Liver (tissue), 9 donors: ENCODE results near the gene OSBPL5. TPM values are rescaled to one million over a fixed set of nuclear protein-coding genes. Genes with fewer than 3 reads are reported as not detected.

Experiments used
- DNase-seq: peaks from one replicate; pipeline ENCODE4 v3.0.0-alpha.2; 2017; ENCODE audit warnings: low spot score
- H3K27ac ChIP-seq, 2 donors: one replicate each; pipeline ENCODE4 v1.7.0; 2013; ENCODE audit warnings: inconsistent platforms in 2 of 2, low read length in 2 of 2, control low read depth in 1 of 2, low read depth in 1 of 2, mild to moderate bottlenecking in 1 of 2
- H3K27me3 ChIP-seq, 4 donors: one replicate each; pipeline versions ENCODE4 v1.6.1 to v1.7.0; 2013; ENCODE audit warnings: low read length in 3 of 4, inconsistent platforms in 1 of 4, mild to moderate bottlenecking in 1 of 4, moderate library complexity in 1 of 4; ENCODE audit not compliant: control insufficient read depth in 4 of 4, insufficient read depth in 4 of 4
- H3K36me3 ChIP-seq, 4 donors: one replicate each; pipeline versions ENCODE4 v1.6.1 to v1.7.0; 2013; ENCODE audit warnings: low read length in 3 of 4, mild to moderate bottlenecking in 3 of 4, low read depth in 1 of 4, moderate library complexity in 1 of 4; ENCODE audit not compliant: control insufficient read depth in 4 of 4, insufficient read depth in 3 of 4
- H3K4me1 ChIP-seq, 4 donors: one replicate each; pipeline versions ENCODE4 v1.6.1 to v1.7.0; 2013; ENCODE audit warnings: low read length in 3 of 4, mild to moderate bottlenecking in 3 of 4, moderate library complexity in 1 of 4; ENCODE audit not compliant: control insufficient read depth in 4 of 4, insufficient read depth in 4 of 4
- H3K4me3 ChIP-seq, 3 donors: one replicate each; pipeline versions ENCODE4 v1.6.1 to v1.7.0; 2013; ENCODE audit warnings: low read length in 3 of 3, control low read depth in 1 of 3, low read depth in 1 of 3, mild to moderate bottlenecking in 1 of 3
- H3K9ac ChIP-seq, 2 donors: one replicate each; pipeline ENCODE4 v1.7.0; 2013; ENCODE audit warnings: low read length in 2 of 2, mild to moderate bottlenecking in 2 of 2, moderate library complexity in 2 of 2, control low read depth in 1 of 2, low read depth in 1 of 2
- H3K9me3 ChIP-seq, 4 donors: one replicate each; pipeline versions ENCODE4 v1.6.1 to v1.7.0; 2013; ENCODE audit warnings: low read length in 3 of 4; ENCODE audit not compliant: control insufficient read depth in 4 of 4
- EGR1 ChIP-seq, 2 donors: IDR thresholded peaks; 2 replicates each; pipeline ENCODE4 v1.6.1; 2016 to 2018; ENCODE audit warnings: antibody characterized with exemption in 2 of 2, low read depth in 2 of 2
- GABPA ChIP-seq, 2 donors: IDR thresholded peaks in 1 of 2; conservative IDR thresholded peaks in 1 of 2; 2 replicates each; pipeline ENCODE4 v1.6.1; 2016; ENCODE audit warnings: antibody characterized with exemption in 2 of 2, mild to moderate bottlenecking in 1 of 2, moderate library complexity in 1 of 2
- HNF4G ChIP-seq: IDR thresholded peaks from 2 replicates; pipeline ENCODE4 v1.6.1; 2016; ENCODE audit warnings: antibody characterized with exemption
- JUND ChIP-seq, 2 donors: IDR thresholded peaks; 2 replicates each; pipeline ENCODE4 v1.6.1; 2016; ENCODE audit warnings: antibody characterized with exemption in 2 of 2
- NR2F2 ChIP-seq: IDR thresholded peaks from 2 replicates; pipeline ENCODE4 v1.6.1; 2016; ENCODE audit warnings: antibody characterized with exemption
- RAD21 ChIP-seq, 2 donors: IDR thresholded peaks; 2 replicates each; pipeline ENCODE4 v1.6.1; 2016; ENCODE audit warnings: antibody characterized with exemption in 2 of 2, mild to moderate bottlenecking in 2 of 2
- SP1 ChIP-seq: IDR thresholded peaks from 2 replicates; pipeline ENCODE4 v1.6.1; 2018; ENCODE audit warnings: antibody characterized with exemption, mild to moderate bottlenecking
- TAF1 ChIP-seq: conservative IDR thresholded peaks from 2 replicates; pipeline ENCODE4 v1.6.1; 2016; ENCODE audit warnings: antibody characterized with exemption, mild to moderate bottlenecking
- WGBS: extraction: QIAGEN DNeasy Blood & Tissue Kit; methylation state at CpG from one replicate; pipeline ENCODE4 v1.1.7; 2013; 5-methylcytosine and 5-hydroxymethylcytosine counted together
- polyA plus RNA-seq, 2 donors: library from polyadenylated mRNA; stranded (reverse) in 1 of 2; unstranded in 1 of 2; fragments of 200-250 nt in 1 of 2; fragments of >200 nt in 1 of 2; fragmentation: Nextera tagmentation in 1 of 2; extraction: Ambion mirVana in 1 of 2; gene quantifications; one replicate each; pipeline versions ENCODE4 v1.2.1 to v1.2.3, GENCODE V29; 2013 to 2015
- total RNA-seq, 2 donors: library from RNA; depleted of rRNA; stranded (reverse); fragments of >200 nt; gene quantifications; one replicate each; pipeline ENCODE4 v1.2.3, GENCODE V29; 2014
- TF ChIP-seq, protein P1 (sequence below): IDR thresholded peaks from 2 replicates; pipeline ENCODE4 v1.6.1; 2016; ENCODE audit warnings: antibody characterized with exemption
- TF ChIP-seq, protein P2 (sequence below): IDR thresholded peaks from 2 replicates; pipeline ENCODE4 v1.6.1; 2016; ENCODE audit warnings: antibody characterized with exemption
- TF ChIP-seq, protein P3 (sequence below): fragments of 150-350 bp; IDR thresholded peaks from 2 replicates; pipeline ENCODE4 v1.5.1; 2017; ENCODE audit warnings: improper control_type of control experiment, low read depth, low read length; ENCODE audit not compliant: missing input control
- TF ChIP-seq, protein P4 (sequence below): IDR thresholded peaks from 2 replicates; pipeline ENCODE4 v1.6.1; 2016; ENCODE audit warnings: antibody characterized with exemption
- donor health status: healthy.
- donor health status: healthy.
- donor health status: healthy.
- donor health status: healthy.
- donor health status: healthy.

The OSBPL5 gene
- total and polyA plus RNA-seq, 4 donors, result 0.74 to 6.2 (median 3.9) TPM

DNA sequence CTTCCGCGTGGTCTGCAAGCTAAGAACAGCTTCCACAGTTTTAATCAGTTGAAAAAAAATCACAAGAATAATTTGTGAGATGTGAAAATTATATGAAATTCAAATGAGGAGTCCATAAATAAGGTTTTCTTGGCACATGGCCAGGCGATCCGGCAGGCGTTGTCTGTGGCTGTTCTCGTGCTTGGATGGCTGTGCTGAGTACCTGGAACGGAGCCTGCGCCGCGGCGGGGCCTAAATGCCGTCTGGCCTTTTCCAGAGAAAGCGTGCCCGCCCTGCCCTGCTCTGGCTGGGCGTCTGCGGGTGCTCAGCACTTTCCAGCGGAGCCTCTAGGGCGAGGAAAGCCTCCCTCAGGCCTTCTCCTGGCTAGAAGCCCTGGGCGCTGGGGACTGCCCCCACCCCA is 41.8 kb downstream of the OSBPL5 start:
- Histone ChIP-seq H3K27me3 (no peaks in the 10 kb centered on the region), H3K9me3 (no peaks in the 10 kb centered on the region), H3K9ac (no peak overlapping the region), H3K36me3 (no peaks in the 10 kb centered on the region), H3K4me1 (peaks cover 0 to 3% (median 0%) of the 10 kb centered on the region in 4 donors), H3K4me3 (no peak overlapping the region), H3K27ac (no peak overlapping the region)
- DNase-seq, result no peak
- TF ChIP-seq SP1 (no peak), GABPA (IDR thresholded peaks at IDR 0.05 in 1 of 2, conservative IDR thresholded peaks at IDR 0.05 in 1 of 2) (no peak), TAF1 (no peak), EGR1 (IDR thresholded peaks at IDR 0.05; ENCODE audit: low read depth in 2 of 2) (no peak), JUND (IDR thresholded peaks at IDR 0.05) (no peak), HNF4G (no peak)
- TF ChIP-seq, protein P1, sequence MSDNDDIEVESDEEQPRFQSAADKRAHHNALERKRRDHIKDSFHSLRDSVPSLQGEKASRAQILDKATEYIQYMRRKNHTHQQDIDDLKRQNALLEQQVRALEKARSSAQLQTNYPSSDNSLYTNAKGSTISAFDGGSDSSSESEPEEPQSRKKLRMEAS, result no peak
- TF ChIP-seq, protein P2, sequence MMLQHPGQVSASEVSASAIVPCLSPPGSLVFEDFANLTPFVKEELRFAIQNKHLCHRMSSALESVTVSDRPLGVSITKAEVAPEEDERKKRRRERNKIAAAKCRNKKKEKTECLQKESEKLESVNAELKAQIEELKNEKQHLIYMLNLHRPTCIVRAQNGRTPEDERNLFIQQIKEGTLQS, result no peak
- TF ChIP-seq, protein P3, sequence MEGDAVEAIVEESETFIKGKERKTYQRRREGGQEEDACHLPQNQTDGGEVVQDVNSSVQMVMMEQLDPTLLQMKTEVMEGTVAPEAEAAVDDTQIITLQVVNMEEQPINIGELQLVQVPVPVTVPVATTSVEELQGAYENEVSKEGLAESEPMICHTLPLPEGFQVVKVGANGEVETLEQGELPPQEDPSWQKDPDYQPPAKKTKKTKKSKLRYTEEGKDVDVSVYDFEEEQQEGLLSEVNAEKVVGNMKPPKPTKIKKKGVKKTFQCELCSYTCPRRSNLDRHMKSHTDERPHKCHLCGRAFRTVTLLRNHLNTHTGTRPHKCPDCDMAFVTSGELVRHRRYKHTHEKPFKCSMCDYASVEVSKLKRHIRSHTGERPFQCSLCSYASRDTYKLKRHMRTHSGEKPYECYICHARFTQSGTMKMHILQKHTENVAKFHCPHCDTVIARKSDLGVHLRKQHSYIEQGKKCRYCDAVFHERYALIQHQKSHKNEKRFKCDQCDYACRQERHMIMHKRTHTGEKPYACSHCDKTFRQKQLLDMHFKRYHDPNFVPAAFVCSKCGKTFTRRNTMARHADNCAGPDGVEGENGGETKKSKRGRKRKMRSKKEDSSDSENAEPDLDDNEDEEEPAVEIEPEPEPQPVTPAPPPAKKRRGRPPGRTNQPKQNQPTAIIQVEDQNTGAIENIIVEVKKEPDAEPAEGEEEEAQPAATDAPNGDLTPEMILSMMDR, result no peak
- TF ChIP-seq, protein P4, sequence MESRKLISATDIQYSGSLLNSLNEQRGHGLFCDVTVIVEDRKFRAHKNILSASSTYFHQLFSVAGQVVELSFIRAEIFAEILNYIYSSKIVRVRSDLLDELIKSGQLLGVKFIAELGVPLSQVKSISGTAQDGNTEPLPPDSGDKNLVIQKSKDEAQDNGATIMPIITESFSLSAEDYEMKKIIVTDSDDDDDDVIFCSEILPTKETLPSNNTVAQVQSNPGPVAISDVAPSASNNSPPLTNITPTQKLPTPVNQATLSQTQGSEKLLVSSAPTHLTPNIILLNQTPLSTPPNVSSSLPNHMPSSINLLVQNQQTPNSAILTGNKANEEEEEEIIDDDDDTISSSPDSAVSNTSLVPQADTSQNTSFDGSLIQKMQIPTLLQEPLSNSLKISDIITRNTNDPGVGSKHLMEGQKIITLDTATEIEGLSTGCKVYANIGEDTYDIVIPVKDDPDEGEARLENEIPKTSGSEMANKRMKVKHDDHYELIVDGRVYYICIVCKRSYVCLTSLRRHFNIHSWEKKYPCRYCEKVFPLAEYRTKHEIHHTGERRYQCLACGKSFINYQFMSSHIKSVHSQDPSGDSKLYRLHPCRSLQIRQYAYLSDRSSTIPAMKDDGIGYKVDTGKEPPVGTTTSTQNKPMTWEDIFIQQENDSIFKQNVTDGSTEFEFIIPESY, result no peak
- WGBS, result 76% methylated on average over 19 of the region's 19 CpGs

DNA sequence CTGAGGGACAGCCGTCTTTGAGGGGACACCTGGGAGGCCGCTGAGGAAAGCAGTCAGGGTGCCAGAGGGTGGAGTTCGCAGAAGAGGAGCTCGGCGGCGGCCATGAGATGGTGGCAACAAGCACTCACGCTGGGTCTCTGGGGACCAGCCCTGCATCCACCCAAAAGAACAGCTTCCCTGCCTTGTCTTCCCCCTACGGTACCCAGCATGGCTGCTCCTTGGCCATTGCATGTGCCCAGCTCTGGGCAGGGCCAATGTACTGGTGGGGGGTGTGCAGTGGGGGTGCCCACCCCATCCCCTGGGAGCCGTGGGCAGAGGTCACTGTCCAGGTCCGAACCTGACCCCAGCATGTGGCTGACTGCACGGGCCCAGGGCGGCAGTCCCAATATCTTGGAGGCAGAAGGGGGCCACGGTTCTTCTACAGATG is 42.3 kb downstream of the OSBPL5 start:
- Histone ChIP-seq H3K27ac (no peak overlapping the region), H3K4me3 (no peak overlapping the region), H3K9me3 (no peaks in the 10 kb centered on the region), H3K9ac (no peak overlapping the region), H3K36me3 (no peaks in the 10 kb centered on the region), H3K4me1 (peaks cover 0 to 3% (median 0%) of the 10 kb centered on the region in 4 donors), H3K27me3 (no peaks in the 10 kb centered on the region)
- no peak for DNase-seq
- 91% methylated on average over 13 of the region's 13 CpGs for WGBS
- TF ChIP-seq SP1 (no peak), NR2F2 (no peak), TAF1 (no peak), RAD21 (IDR thresholded peaks at IDR 0.05) (no peak)
- TF ChIP-seq, protein P4, result no peak
